Lung microvascular endothelial cell (primary cell): ENCODE results near the gene NLRP3. TPM values are rescaled to one million over a fixed set of nuclear protein-coding genes. Genes with fewer than 3 reads are reported as not detected.
A peak's percentile ranks its signal among the peaks of the same experiment; 100 is the strongest.

Experiments
- DNase-seq, 2 donors: peaks; one replicate each; pipeline versions ENCODE4 v3.0.0 to v3.0.0-alpha.2; 2010; ENCODE audit warnings: low read depth in 2 of 2
- total RNA-seq: library from RNA; depleted of rRNA; stranded (reverse); fragments of >200 nt; gene quantifications from 2 replicates; pipeline ENCODE4 v1.2.1, GENCODE V29; 2014

The NLRP3 gene
- total RNA-seq, 1 donor from 2014 or later, result under 0.01 TPM

GRCh38 chr1:247435759-247436147, 19.8 kb downstream of the NLRP3 start:
- no peak for DNase-seq

- DNase-seq, result no peak
Measured at GRCh38 chr1:247437551-247438505, 21.9 kb downstream of the NLRP3 start.

- DNase-seq, result no peak
Measured at GRCh38 chr1:247440001-247440620, 24.1 kb downstream of the NLRP3 start.

GRCh38 chr1:247441606-247442005, 25.6 kb downstream of the NLRP3 start:
- DNase-seq, result no peak

GRCh38 chr1:247442164-247442563, 26.2 kb downstream of the NLRP3 start:
- DNase-seq, result no peak

- no peak for DNase-seq
Measured at GRCh38 chr1:247443641-247444040, 27.7 kb downstream of the NLRP3 start.

- no peak for DNase-seq
Measured at GRCh38 chr1:247444571-247444970, 28.6 kb downstream of the NLRP3 start.

- no peak for DNase-seq
Measured at GRCh38 chr1:247445526-247446356, 29.8 kb downstream of the NLRP3 start.

GRCh38 chr1:247447162-247447909, 31.4 kb downstream of the NLRP3 start:
- DNase-seq, result no peak

GRCh38 chr1:247448107-247448791, 32.3 kb downstream of the NLRP3 start:
- peak; percentile 46 to 57 for DNase-seq

- no peak for DNase-seq
Measured at GRCh38 chr1:247451388-247452010, 35.5 kb downstream of the NLRP3 start.

GRCh38 chr1:247452447-247453039, 36.6 kb downstream of the NLRP3 start:
- no peak for DNase-seq

- no peak for DNase-seq
Measured at GRCh38 chr1:247453245-247453644, 37.3 kb downstream of the NLRP3 start.

GRCh38 chr1:247453997-247454396, 38.0 kb downstream of the NLRP3 start:
- DNase-seq, result no peak

GRCh38 chr1:247456021-247456420, 40.0 kb downstream of the NLRP3 start:
- no peak for DNase-seq

- no peak for DNase-seq
Measured at GRCh38 chr1:247456914-247457639, 41.1 kb downstream of the NLRP3 start.

- DNase-seq, result no peak
Measured at GRCh38 chr1:247459507-247459906, 43.5 kb downstream of the NLRP3 start.

- DNase-seq, result no peak
Measured at GRCh38 chr1:247465796-247466195, 49.8 kb downstream of the NLRP3 start.

GRCh38 chr1:247467129-247467528, 51.2 kb downstream of the NLRP3 start:
- DNase-seq, result no peak
